Fibroblast of lung (primary cell): ENCODE data around the gene OR51A4. TPM values are rescaled to one million over a fixed set of nuclear protein-coding genes. Genes with fewer than 3 reads are reported as not detected.

Experiments
- DNase-seq, 2 donors: peaks; one replicate each; pipeline versions ENCODE4 v3.0.0 to v3.0.0-alpha.2; 2010; ENCODE audit warnings: low read depth in 2 of 2
- H2AFZ ChIP-seq: 2 replicates; pipeline ENCODE4 v1.5.1; 2012; ENCODE audit warnings: low read length, control low read depth, inconsistent platforms
- H3K27ac ChIP-seq: 2 replicates; pipeline ENCODE4 v1.5.1; 2011; ENCODE audit warnings: low read length, control low read depth; ENCODE audit not compliant: insufficient read depth
- H3K27me3 ChIP-seq: 2 replicates; pipeline ENCODE4 v1.5.1; 2011; ENCODE audit warnings: mild to moderate bottlenecking, low read length; ENCODE audit not compliant: control insufficient read depth, insufficient read depth
- H3K36me3 ChIP-seq: 2 replicates; pipeline ENCODE4 v1.5.1; 2011; ENCODE audit warnings: low read length; ENCODE audit not compliant: control insufficient read depth, insufficient read depth
- H3K4me1 ChIP-seq: 2 replicates; pipeline ENCODE4 v1.5.1; 2011; ENCODE audit warnings: low read length; ENCODE audit not compliant: control insufficient read depth, insufficient read depth; ENCODE audit errors: extremely low read depth
- H3K4me2 ChIP-seq: 2 replicates; pipeline ENCODE4 v1.5.1; 2011; ENCODE audit warnings: low read length, control low read depth; ENCODE audit not compliant: insufficient read depth; ENCODE audit errors: extremely low read depth
- H3K4me3 ChIP-seq, 4 experiments: fragments of 200-600 bp in 1 of 4; sonication (generic) in 1 of 4; replicated peaks in 1 of 4; 2 replicates each; pipeline ENCODE4 v1.5.1; 2011 to 2016; ENCODE audit warnings: low read length in 4 of 4, low read depth in 3 of 4, mild to moderate bottlenecking in 3 of 4, control low read depth in 2 of 4, inconsistent platforms in 1 of 4, mixed read lengths in 1 of 4; ENCODE audit not compliant: insufficient read depth in 1 of 4; ENCODE audit errors: control extremely low read depth in 1 of 4
- H3K79me2 ChIP-seq: 2 replicates; pipeline ENCODE4 v1.5.1; 2012; ENCODE audit warnings: mild to moderate bottlenecking, low read length, inconsistent platforms; ENCODE audit not compliant: control insufficient read depth, insufficient read depth
- H3K9ac ChIP-seq: 2 replicates; pipeline ENCODE4 v1.5.1; 2011; ENCODE audit warnings: mild to moderate bottlenecking, low read length, control low read depth; ENCODE audit not compliant: insufficient read depth
- H3K9me3 ChIP-seq: 2 replicates; pipeline ENCODE4 v1.5.1; 2012; ENCODE audit warnings: low read depth, low read length; ENCODE audit not compliant: control insufficient read depth, insufficient read depth
- H4K20me1 ChIP-seq: 2 replicates; pipeline ENCODE4 v1.5.1; 2011; ENCODE audit warnings: low read length; ENCODE audit not compliant: control insufficient read depth, insufficient read depth; ENCODE audit errors: extremely low read depth
- CTCF ChIP-seq, 2 donors: IDR thresholded peaks in 1 of 2; conservative IDR thresholded peaks in 1 of 2; 1 replicate in 1 of 2; 2 replicates in 1 of 2; pipeline ENCODE4 v1.5.1; 2011 to 2012; ENCODE audit warnings: low read length in 2 of 2, control low read depth in 1 of 2, inconsistent platforms in 1 of 2, low read depth in 1 of 2, mild to moderate bottlenecking in 1 of 2
- EZH2 ChIP-seq: IDR thresholded peaks from 2 replicates; pipeline ENCODE4 v1.5.1; 2012; ENCODE audit warnings: low read length, control low read depth, mild to moderate bottlenecking; ENCODE audit errors: missing control alignments
- polyA plus RNA-seq, 2 donors: library from polyadenylated mRNA; depleted of rRNA in 1 of 2; stranded (reverse) in 1 of 2; unstranded in 1 of 2; fragments of >200 nt; gene quantifications; 2 replicates each; pipeline ENCODE4 v1.2.1, GENCODE V29; 2011 to 2012; ENCODE audit warnings: missing spikeins in 1 of 2
- total RNA-seq: library from RNA; depleted of rRNA; stranded (reverse); fragments of >200 nt; gene quantifications from 2 replicates; pipeline ENCODE4 v1.2.1, GENCODE V29; 2014

The OR51A4 gene
- total and polyA plus RNA-seq, 2 donors (not counting 1 experiment from before 2014, with no cell fraction given) = not detected

- no peaks in the 10 kb centered on the region for H3K4me1 ChIP-seq
- no peaks in the 10 kb centered on the region for H3K79me2 ChIP-seq
- H3K27ac ChIP-seq = no peak overlapping the region
Observed at GRCh38 chr11:4922304-4922703, 25.1 kb downstream of the OR51A4 start.

DNA sequence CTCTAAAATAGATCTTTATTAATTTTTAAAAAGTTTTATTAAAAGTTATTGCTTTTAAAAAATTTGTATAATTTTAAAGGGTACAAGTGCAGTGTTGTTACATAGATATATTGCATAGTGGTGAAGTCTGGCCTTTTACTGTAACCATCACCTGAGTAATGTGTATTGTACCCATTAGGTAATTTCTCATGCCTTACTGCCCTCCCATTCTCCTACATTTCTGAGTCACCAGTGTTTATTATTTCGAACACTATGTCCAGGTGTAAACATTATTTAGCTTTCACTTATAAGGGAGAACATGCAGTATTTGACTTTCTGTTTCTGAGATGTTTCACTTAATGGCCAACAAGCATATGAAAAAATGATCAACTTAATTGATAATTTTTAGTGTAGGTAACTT, 25.6 kb downstream of the OR51A4 start:
- Histone ChIP-seq H3K27me3 (no peaks in the 10 kb centered on the region), H2AFZ (no peak overlapping the region), H3K79me2 (no peaks in the 10 kb centered on the region), H3K9me3 (no peaks in the 10 kb centered on the region), H4K20me1 (no peaks in the 10 kb centered on the region), H3K9ac (no peak overlapping the region), H3K4me2 (no peak overlapping the region), H3K4me1 (no peaks in the 10 kb centered on the region), H3K4me3 (no peak overlapping the region), H3K36me3 (no peaks in the 10 kb centered on the region), H3K27ac (no peak overlapping the region)
- DNase-seq = no peak
- TF ChIP-seq CTCF (conservative IDR thresholded peaks at IDR 0.05 in 1 of 2, IDR thresholded peaks at IDR 0.05 in 1 of 2; ENCODE audit: low read depth in 1 of 2, low read length in 2 of 2) (no peak), EZH2 (no peak)

More at GRCh38 chr11:4922304-4922703, 25.1 kb downstream of the OR51A4 start:
- Histone ChIP-seq H3K36me3 (no peaks in the 10 kb centered on the region), H4K20me1 (no peaks in the 10 kb centered on the region), H3K27me3 (no peaks in the 10 kb centered on the region), H3K4me2 (no peak overlapping the region), H2AFZ (no peak overlapping the region), H3K9ac (no peak overlapping the region), H3K9me3 (no peaks in the 10 kb centered on the region), H3K4me3 (no peak overlapping the region)
- DNase-seq = no peak
- TF ChIP-seq CTCF (conservative IDR thresholded peaks at IDR 0.05 in 1 of 2, IDR thresholded peaks at IDR 0.05 in 1 of 2; ENCODE audit: low read depth in 1 of 2, low read length in 2 of 2) (no peak), EZH2 (no peak)

DNA sequence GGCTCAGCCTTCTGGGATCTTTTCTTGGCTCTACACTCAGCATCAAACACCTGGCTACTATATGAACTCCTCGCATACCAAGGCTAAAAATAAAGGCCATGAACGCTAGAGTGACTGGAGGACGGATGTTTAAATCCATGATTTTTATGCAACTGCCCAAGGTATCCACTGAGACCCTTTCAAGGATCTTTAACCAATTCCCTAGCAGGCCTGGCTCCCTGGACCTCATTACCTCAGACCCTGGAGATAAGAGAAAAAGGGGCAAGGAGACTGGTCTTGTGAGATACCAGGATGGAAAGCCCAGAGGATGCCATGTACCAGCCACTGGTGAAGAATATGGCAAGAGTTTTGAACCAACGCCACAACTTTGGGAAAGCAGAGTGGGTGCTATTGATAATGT, 28.2 kb downstream of the OR51A4 start, which contains the start of gene OR51G2:
TSS of gene OR51G2 (minus strand) at position 101 of the 400 bp plus-strand sequence. CDS start 3,687 bp downstream, outside the sequence.
- no peak within 1 kb of the TSS for H3K4me2 ChIP-seq
- no peak for DNase-seq
- no peak within 1 kb of the TSS for H3K9ac ChIP-seq
- no peak within 1 kb of the TSS for H3K4me3 ChIP-seq
- no peaks in the 10 kb centered on the region for H3K79me2 ChIP-seq
- no peaks in the 10 kb centered on the region for H3K36me3 ChIP-seq
- no peak within 1 kb of the TSS for H2AFZ ChIP-seq
- H3K27me3 ChIP-seq = no peaks in the 10 kb centered on the region
- TF ChIP-seq EZH2 (no peak), CTCF (conservative IDR thresholded peaks at IDR 0.05 in 1 of 2, IDR thresholded peaks at IDR 0.05 in 1 of 2; ENCODE audit: low read depth in 1 of 2, low read length in 2 of 2) (no peak)
- H3K27ac ChIP-seq = no peak within 1 kb of the TSS
- H3K4me1 ChIP-seq = no peaks in the 10 kb centered on the region
- H4K20me1 ChIP-seq = no peaks in the 10 kb centered on the region
- no peaks in the 10 kb centered on the region for H3K9me3 ChIP-seq
